ENCODE results near the gene CLASP2. TPM values are rescaled to one million over a fixed set of nuclear protein-coding genes. Genes with fewer than 3 reads are reported as not detected.

Gene CLASP2
- total RNA-seq, 4 donors from 2014 or later: 38.4 to 53.2 (median 43.1) TPM

- TF ChIP-seq CTCF (IDR thresholded peaks at IDR 0.05): no peak
- TF ChIP-seq EP300 (IDR thresholded peaks at IDR 0.05): no peak
- no peak for TF ChIP-seq POLR2AphosphoS5 (IDR thresholded peaks at IDR 0.05)
- no peak for TF ChIP-seq POLR2A (IDR thresholded peaks at IDR 0.05; ENCODE audit: low read depth)
- DNase-seq (ENCODE audit: extremely low spot score): no peak
- WGBS: 97% methylated on average over 3 of the region's 3 CpGs
Observed at GRCh38 chr3:33704891-33705290, 13.2 kb downstream of the CLASP2 start.

GRCh38 chr3:33699275-33699674 is 18.8 kb downstream of the CLASP2 start:
- WGBS: 94% methylated on average over 1 of the region's 1 CpG
- no peaks in the 10 kb centered on the region for H3K4me1 ChIP-seq
- intact Hi-C loops (cut with DNase I): no loop called here

More at GRCh38 chr3:33704891-33705290, 13.2 kb downstream of the CLASP2 start:
- Histone ChIP-seq H3K27ac (replicated peaks in 1 of 4) (no peak overlapping the region), H3K27me3 (no peaks in the 10 kb centered on the region), H3K4me1 (no peaks in the 10 kb centered on the region), H3K36me3 (no peaks in the 10 kb centered on the region), H3K9me3 (peaks cover 0 to 14% (median 10%) of the 10 kb centered on the region in 4 donors), H3K4me3 (no peak overlapping the region)
- intact Hi-C loops (cut with DNase I): loop anchor here (5.0 kb wide), 1 partner anchor 38 kb away; no protein-coding TSS in a partner anchor

DNA sequence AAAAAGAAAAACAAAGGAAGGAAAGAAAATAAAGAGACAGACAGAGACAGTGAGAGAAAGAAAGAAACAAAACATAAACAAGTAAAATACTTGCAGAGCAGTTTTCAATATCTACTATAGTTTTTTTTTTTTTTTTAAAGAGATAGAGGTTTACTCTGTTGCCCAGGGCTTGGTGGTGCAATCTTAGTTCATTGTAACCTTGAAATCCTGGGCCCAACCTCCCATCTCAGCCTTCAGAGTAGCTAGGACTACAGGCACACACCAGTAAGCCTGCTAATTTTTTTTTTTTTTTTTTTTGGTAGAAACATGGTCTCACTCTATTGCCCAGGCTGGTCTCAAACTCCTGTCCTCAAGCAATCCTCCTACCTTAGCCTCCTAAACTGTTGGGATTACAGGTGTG is 23.1 kb downstream of the CLASP2 start:
- TF ChIP-seq POLR2A (IDR thresholded peaks at IDR 0.05; ENCODE audit: low read depth) (no peak), CTCF (IDR thresholded peaks at IDR 0.05) (no peak), POLR2AphosphoS5 (IDR thresholded peaks at IDR 0.05) (no peak), EP300 (IDR thresholded peaks at IDR 0.05) (no peak)
- intact Hi-C loops (cut with DNase I): no loop called here
- H3K4me1 ChIP-seq: no peaks in the 10 kb centered on the region

More at GRCh38 chr3:33699275-33699674, 18.8 kb downstream of the CLASP2 start:
- Histone ChIP-seq H3K4me3 (no peak overlapping the region), H3K36me3 (no peaks in the 10 kb centered on the region), H3K9me3 (peaks cover 0 to 10% (median 7%) of the 10 kb centered on the region in 4 donors), H3K27me3 (no peaks in the 10 kb centered on the region), H3K27ac (replicated peaks in 1 of 4) (no peak overlapping the region)
- no peak for DNase-seq (ENCODE audit: extremely low spot score)
- TF ChIP-seq CTCF (IDR thresholded peaks at IDR 0.05): no peak
- TF ChIP-seq POLR2A (IDR thresholded peaks at IDR 0.05; ENCODE audit: low read depth): no peak
- TF ChIP-seq EP300 (IDR thresholded peaks at IDR 0.05): no peak
- TF ChIP-seq POLR2AphosphoS5 (IDR thresholded peaks at IDR 0.05): no peak

DNA sequence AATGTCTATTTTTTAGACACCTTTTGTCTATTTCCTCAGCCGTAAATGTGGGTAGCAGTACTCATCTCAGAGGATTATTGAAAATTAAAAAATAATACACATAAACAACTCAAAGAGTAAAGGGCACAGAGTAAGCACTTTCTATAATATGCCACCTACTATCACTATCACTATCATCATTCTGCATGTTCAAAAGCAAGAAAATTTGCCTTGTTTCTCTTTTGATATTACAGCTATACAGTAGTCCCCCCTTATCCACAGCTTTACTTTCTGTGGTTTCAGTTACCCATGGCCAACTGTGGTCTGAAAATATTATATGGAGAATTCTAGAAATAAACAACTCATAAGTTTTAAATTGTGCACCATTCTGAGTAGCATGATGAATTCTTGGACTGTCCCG is 27.7 kb downstream of the CLASP2 start:
- no peaks in the 10 kb centered on the region for H3K9me3 ChIP-seq
- intact Hi-C loops (cut with DNase I): no loop called here
- 99% methylated on average over 2 of the region's 2 CpGs for WGBS

More for the DNA sequence above, 23.1 kb downstream of the CLASP2 start:
- no peak for DNase-seq (ENCODE audit: extremely low spot score)
- Histone ChIP-seq H3K27ac (replicated peaks in 1 of 4) (no peak overlapping the region), H3K36me3 (peaks cover 0 to 4% (median 0%) of the 10 kb centered on the region in 4 donors), H3K4me3 (no peak overlapping the region), H3K9me3 (no peaks in the 10 kb centered on the region), H3K27me3 (no peaks in the 10 kb centered on the region)

More for the DNA sequence above, 27.7 kb downstream of the CLASP2 start:
- no peak overlapping the region for H3K27ac ChIP-seq (replicated peaks in 1 of 4)
- H3K4me3 ChIP-seq: no peak overlapping the region
- H3K4me1 ChIP-seq: no peaks in the 10 kb centered on the region
- no peak for DNase-seq (ENCODE audit: extremely low spot score)
- H3K27me3 ChIP-seq: no peaks in the 10 kb centered on the region
- H3K36me3 ChIP-seq: peaks cover 0 to 15% (median 3%) of the 10 kb centered on the region in 4 donors
- TF ChIP-seq CTCF (IDR thresholded peaks at IDR 0.05) (no peak), EP300 (IDR thresholded peaks at IDR 0.05) (no peak), POLR2AphosphoS5 (IDR thresholded peaks at IDR 0.05) (no peak), POLR2A (IDR thresholded peaks at IDR 0.05; ENCODE audit: low read depth) (no peak)

Data from esophagus muscularis mucosa (tissue), 4 donors.